Endothelial cell (in vitro differentiated cells): ENCODE results near the gene NSD2. TPM values are rescaled to one million over a fixed set of nuclear protein-coding genes. Genes with fewer than 3 reads are reported as not detected.
A peak's percentile ranks its signal among the peaks of the same experiment; 100 is the strongest.

Experiments used
- DNase-seq: peaks from one replicate; pipeline ENCODE4 v3.0.0; 2021; ENCODE audit warnings: low spot score
- H3K27ac Mint-ChIP-seq: one replicate; pipeline ENCODE4 v1.8.0; 2021; ENCODE audit warnings: mixed read lengths, inconsistent platforms; ENCODE audit not compliant: unreplicated experiment
- H3K27me3 Mint-ChIP-seq: one replicate; pipeline ENCODE4 v1.8.0; 2021; ENCODE audit warnings: mild to moderate bottlenecking, moderate library complexity, mixed read lengths, inconsistent platforms; ENCODE audit not compliant: unreplicated experiment
- H3K36me3 Mint-ChIP-seq: one replicate; pipeline ENCODE4 v1.8.0; 2021; ENCODE audit warnings: mild to moderate bottlenecking, low read depth, mixed read lengths, inconsistent platforms; ENCODE audit not compliant: unreplicated experiment
- H3K4me1 Mint-ChIP-seq: one replicate; pipeline ENCODE4 v1.8.0; 2021; ENCODE audit warnings: mild to moderate bottlenecking, mixed read lengths, inconsistent platforms; ENCODE audit not compliant: unreplicated experiment
- H3K4me3 Mint-ChIP-seq: one replicate; pipeline ENCODE4 v1.8.0; 2021; ENCODE audit warnings: mild to moderate bottlenecking, mixed read lengths, inconsistent platforms; ENCODE audit not compliant: unreplicated experiment
- H3K9me3 Mint-ChIP-seq: one replicate; pipeline ENCODE4 v1.8.0; 2021; ENCODE audit warnings: mixed read lengths, inconsistent platforms; ENCODE audit not compliant: unreplicated experiment
- CTCF ChIP-seq: fragments of 200-600 bp; sonication (generic); IDR thresholded peaks from one replicate; pipeline ENCODE4 v1.5.0; 2021; ENCODE audit warnings: antibody characterized with exemption; ENCODE audit not compliant: unreplicated experiment
- total RNA-seq: library from RNA; stranded (reverse); fragmentation: NEBNext Ultra II Directional; extraction: Animal tissue kit (Norgen Biotek cat#: 25700); gene quantifications from one replicate; pipeline ENCODE4 v1.2.1, GENCODE V29; 2021; ENCODE audit not compliant: unreplicated experiment

NSD2 gene
- total RNA-seq, 1 donor from 2014 or later = 93.5 TPM

- H3K36me3 Mint-ChIP-seq = peaks cover 25% of the 10 kb centered on the region
- no peak for DNase-seq
- H3K4me3 Mint-ChIP-seq = peak overlapping the region; percentile 48
- H3K4me1 Mint-ChIP-seq = no peaks in the 10 kb centered on the region
- peaks cover 10% of the 10 kb centered on the region for H3K27me3 Mint-ChIP-seq
- no peak for TF ChIP-seq CTCF
- no peaks in the 10 kb centered on the region for H3K9me3 Mint-ChIP-seq
- H3K27ac Mint-ChIP-seq = no peak overlapping the region
Observed at GRCh38 chr4:1975391-1975801, 104.2 kb downstream of the NSD2 start.

DNA sequence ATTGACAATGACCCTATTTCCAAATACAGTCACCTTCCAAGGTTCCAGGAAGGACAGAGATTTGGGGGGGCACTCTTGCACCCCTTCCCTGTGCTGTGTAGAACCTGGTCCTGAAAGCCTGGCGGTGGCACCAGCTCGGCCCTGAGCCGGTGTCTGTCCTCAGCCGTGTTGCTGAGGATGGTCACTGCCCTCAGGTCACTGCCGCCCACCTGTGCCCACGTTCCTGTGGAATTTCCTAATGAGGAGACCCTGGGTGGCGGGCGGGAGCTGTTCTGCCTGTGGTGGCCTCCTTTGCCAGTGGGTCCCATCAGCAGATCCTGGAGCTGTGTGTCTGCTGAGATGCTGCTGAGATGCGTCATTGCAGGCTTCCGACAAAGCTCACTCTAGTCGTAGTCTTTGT is 104.7 kb downstream of the NSD2 start:
- H3K27me3 Mint-ChIP-seq = peaks cover 10% of the 10 kb centered on the region
- H3K9me3 Mint-ChIP-seq = no peaks in the 10 kb centered on the region
- H3K36me3 Mint-ChIP-seq = peaks cover 25% of the 10 kb centered on the region
- no peaks in the 10 kb centered on the region for H3K4me1 Mint-ChIP-seq
- H3K27ac Mint-ChIP-seq = no peak overlapping the region
- H3K4me3 Mint-ChIP-seq = peak overlapping the region; percentile 48
- no peak for TF ChIP-seq CTCF
- no peak for DNase-seq

DNA sequence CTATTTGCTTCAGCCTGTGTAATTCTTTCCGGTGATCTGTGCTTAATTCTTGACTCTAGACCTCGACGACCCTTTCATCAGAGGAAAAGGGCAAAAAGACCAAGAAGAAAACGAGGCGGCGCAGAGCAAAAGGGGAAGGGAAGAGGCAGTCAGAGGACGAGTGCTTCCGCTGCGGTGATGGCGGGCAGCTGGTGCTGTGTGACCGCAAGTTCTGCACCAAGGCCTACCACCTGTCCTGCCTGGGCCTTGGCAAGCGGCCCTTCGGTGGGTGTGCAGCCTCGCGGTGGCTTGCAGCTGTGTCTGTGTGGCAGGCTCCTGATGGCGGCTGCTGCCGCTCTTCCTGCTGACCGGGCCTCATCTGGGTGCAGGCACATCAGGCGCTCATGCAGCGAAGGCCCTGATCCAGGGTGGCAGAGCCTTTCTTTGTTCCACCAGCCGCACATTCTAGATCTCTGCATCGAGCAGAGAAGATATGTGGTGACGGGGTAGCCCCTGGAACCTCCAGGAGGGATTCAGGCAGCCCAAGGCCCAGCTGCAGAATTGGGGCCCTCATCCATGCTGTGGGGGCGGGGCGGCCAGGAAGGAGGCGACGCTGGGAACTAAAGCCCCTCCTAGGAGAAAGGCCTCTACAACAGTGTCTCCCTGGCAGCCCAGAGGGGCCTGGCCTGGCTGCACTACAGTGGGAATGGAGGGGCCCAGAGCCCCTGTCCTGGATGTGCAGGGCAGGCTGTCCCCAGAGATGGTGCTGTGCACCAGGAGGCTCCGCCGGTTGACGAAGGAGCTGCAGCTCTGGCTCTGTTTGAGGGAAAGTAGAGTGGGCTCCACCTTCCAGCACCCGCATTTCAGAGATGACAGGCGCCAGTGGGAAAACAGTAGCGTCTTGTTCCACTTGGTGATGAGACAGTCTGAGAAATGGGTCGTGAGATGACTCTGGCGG is 105.5 kb downstream of the NSD2 start:
- peak overlapping the region; percentile 10 for H3K27ac Mint-ChIP-seq
- TF ChIP-seq CTCF = no peak
- DNase-seq = no peak

DNA sequence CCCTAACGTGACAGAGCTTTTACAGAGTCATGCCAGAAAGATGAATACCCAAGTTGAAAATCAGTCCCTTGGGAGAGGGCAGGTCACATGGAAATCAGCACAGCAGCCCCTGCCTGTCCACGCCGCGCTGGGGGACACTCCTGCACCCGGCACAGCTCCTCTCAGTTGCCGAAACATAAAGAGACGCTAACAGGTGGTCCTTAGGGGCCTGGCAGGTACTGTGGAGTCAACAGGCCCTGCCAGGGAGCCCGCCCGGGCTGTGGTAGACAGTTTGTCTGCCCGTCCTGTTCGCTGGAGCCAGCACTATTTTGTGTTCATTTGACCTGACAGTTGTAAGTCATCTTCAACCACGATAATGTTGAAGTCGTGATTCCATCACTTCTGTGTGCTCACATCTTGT is 107.0 kb downstream of the NSD2 start:
- TF ChIP-seq CTCF = no peak
- Mint-ChIP-seq H3K9me3 (no peaks in the 10 kb centered on the region), H3K4me3 (no peak overlapping the region), H3K36me3 (peaks cover 29% of the 10 kb centered on the region), H3K27me3 (peaks cover 5% of the 10 kb centered on the region), H3K4me1 (no peaks in the 10 kb centered on the region), H3K27ac (no peak overlapping the region)
- DNase-seq = no peak

More for the DNA sequence above, 105.5 kb downstream of the NSD2 start:
- no peak overlapping the region for H3K4me3 Mint-ChIP-seq
- H3K9me3 Mint-ChIP-seq = no peaks in the 10 kb centered on the region
- H3K4me1 Mint-ChIP-seq = no peaks in the 10 kb centered on the region
- H3K36me3 Mint-ChIP-seq = peaks cover 25% of the 10 kb centered on the region
- H3K27me3 Mint-ChIP-seq = peaks cover 5% of the 10 kb centered on the region
